A549 (cell line): ENCODE results near the gene GSTM2. TPM values are rescaled to one million over a fixed set of nuclear protein-coding genes. Genes with fewer than 3 reads are reported as not detected.
A peak's percentile ranks its signal among the peaks of the same experiment; 100 is the strongest.

Experiments used
- ATAC-seq, 2 experiments: fragments of 200-7000 bp in 1 of 2; fragments of >200 bp in 1 of 2; cut with Nextera tagmentation in 1 of 2; cut with Tn5 transposase in 1 of 2; 3 replicates each; pipeline versions ENCODE4 v1.8.0 to v1.9.1; 2018 to 2020; ENCODE audit warnings: mild to moderate bottlenecking in 1 of 2, moderate library complexity in 1 of 2
- CTCF ChIA-PET: fragments of 300-600 bp; sonication (Branson Sonifier 250); formaldehyde crosslinking; extraction: SDS; loops from one replicate; lab custom pipeline; 2021; ENCODE audit warnings: antibody characterized with exemption, inconsistent platforms; lab: Yijun Ruan, JAX
- POLR2A ChIA-PET: fragments of 350-600 bp; formaldehyde crosslinking; extraction: SDS; loops from one replicate; lab custom pipeline; 2021; ENCODE audit warnings: antibody characterized with exemption, inconsistent platforms; lab: Yijun Ruan, JAX
- DNase-seq, 2 experiments: peaks; one replicate each; pipeline versions ENCODE4 v3.0.0 to v3.0.0-alpha.2; 2011 to 2016; ENCODE audit warnings: low read depth in 1 of 2, low spot score in 1 of 2
- FAIRE-seq: peaks from 2 replicates; lab custom pipeline; 2011; peaks lifted over from hg19 to GRCh38; lab: Jason Lieb, UNC
- H3K27ac ChIP-seq, 2 experiments: fragments of >200 bp; sonication (Bioruptor Twin); formaldehyde crosslinking; 3 replicates each; pipeline ENCODE4 v1.5.1; 2016 to 2017
- H3K4me1 ChIP-seq: fragments of >200 bp; sonication (Bioruptor Twin); formaldehyde crosslinking; 3 replicates; pipeline ENCODE4 v1.6.1; 2016
- H3K4me2 ChIP-seq: fragments of >200 bp; sonication (Bioruptor Twin); formaldehyde crosslinking; 3 replicates; pipeline ENCODE4 v1.6.1; 2016
- H3K4me3 ChIP-seq: fragments of >200 bp; sonication (Bioruptor Twin); formaldehyde crosslinking; 3 replicates; pipeline ENCODE4 v1.5.1; 2016
- H3K9me3 ChIP-seq: fragments of >200 bp; sonication (Bioruptor Twin); formaldehyde crosslinking; 3 replicates; pipeline ENCODE4 v1.6.1; 2016
- CBX2 ChIP-seq: fragments of 200-600 bp; sonication (generic); IDR thresholded peaks from 2 replicates; pipeline ENCODE4 v1.6.1; 2016; ENCODE audit warnings: low read depth, mild to moderate bottlenecking, borderline replicate concordance
- CEBPB ChIP-seq, 2 experiments: fragments of >200 bp in 1 of 2; sonication (Bioruptor Twin) in 1 of 2; formaldehyde crosslinking in 1 of 2; IDR thresholded peaks; 2 replicates each; pipeline ENCODE4 v1.6.1; 2012 to 2016
- CHD2 ChIP-seq: fragments of 150-350 bp; IDR thresholded peaks from 2 replicates; pipeline ENCODE4 v1.6.1; 2014; ENCODE audit warnings: low read length; ENCODE audit not compliant: partially characterized antibody
- EP300 ChIP-seq, 2 experiments: fragments of >200 bp; sonication (Bioruptor Twin); formaldehyde crosslinking; IDR thresholded peaks; 2 replicates in 1 of 2; 3 replicates in 1 of 2; pipeline ENCODE4 v1.6.1; 2016 to 2017
- ESRRA ChIP-seq: fragments of 150-350 bp; IDR thresholded peaks from 2 replicates; pipeline ENCODE4 v1.6.1; 2014; ENCODE audit warnings: mild to moderate bottlenecking, low read length, borderline replicate concordance
- FOSL2 ChIP-seq, 2 experiments: fragments of 450-650 bp in 1 of 2; fragments of >200 bp in 1 of 2; sonication (Bioruptor Twin) in 1 of 2; formaldehyde crosslinking; IDR thresholded peaks; 2 replicates each; pipeline versions ENCODE4 v1.5.0 to v1.6.1; 2016 to 2020; ENCODE audit warnings: mild to moderate bottlenecking in 1 of 2, moderate library complexity in 1 of 2
- FOXS1 ChIP-seq: fragments of 250-450 bp; sonication (Bioruptor Pico); IDR thresholded peaks from 2 replicates; pipeline ENCODE4 v1.5.0; 2020; ENCODE audit warnings: mild to moderate bottlenecking, moderate library complexity
- GATA3 ChIP-seq: IDR thresholded peaks from 2 replicates; pipeline ENCODE4 v1.6.1; 2012; ENCODE audit warnings: borderline replicate concordance
- HOXB13 ChIP-seq: fragments of 250-450 bp; sonication (Bioruptor Pico); IDR thresholded peaks from 2 replicates; pipeline ENCODE4 v1.5.0; 2020; ENCODE audit warnings: low read depth, mild to moderate bottlenecking, moderate library complexity
- HOXB5 ChIP-seq: fragments of 250-450 bp; sonication (Bioruptor Pico); IDR thresholded peaks from 2 replicates; pipeline ENCODE4 v1.5.0; 2020; ENCODE audit warnings: mild to moderate bottlenecking, moderate library complexity
- MAFK ChIP-seq: fragments of 450-650 bp; IDR thresholded peaks from 2 replicates; pipeline ENCODE4 v1.6.1; 2014; ENCODE audit not compliant: partially characterized antibody
- NFE2L2 ChIP-seq: fragments of 150-350 bp; conservative IDR thresholded peaks from 2 replicates; pipeline ENCODE4 v1.6.1; 2014; ENCODE audit warnings: low read length
- NPAS2 ChIP-seq: fragments of 250-450 bp; sonication (Bioruptor Pico); IDR thresholded peaks from 2 replicates; pipeline ENCODE4 v1.8.0; 2022; ENCODE audit warnings: mild to moderate bottlenecking, moderate library complexity, borderline replicate concordance
- POLR2A ChIP-seq: IDR thresholded peaks from 2 replicates; pipeline ENCODE4 v1.6.1; 2012; ENCODE audit warnings: mild to moderate bottlenecking, low read length
- POLR2AphosphoS2 ChIP-seq: conservative IDR thresholded peaks from 2 replicates; pipeline ENCODE4 v1.6.1; 2012; ENCODE audit warnings: low read length, improper control_type of control experiment, inconsistent platforms
- RARB ChIP-seq: fragments of 250-450 bp; sonication (Bioruptor Pico); IDR thresholded peaks from 2 replicates; pipeline ENCODE4 v1.8.0; 2021; ENCODE audit warnings: mild to moderate bottlenecking, moderate library complexity
- RCOR1 ChIP-seq: fragments of 150-350 bp; IDR thresholded peaks from 2 replicates; pipeline ENCODE4 v1.6.1; 2014; ENCODE audit warnings: antibody characterized with exemption, low read length, low read depth
- ZFP36 ChIP-seq: fragments of 450-650 bp; IDR thresholded peaks from 2 replicates; pipeline ENCODE4 v1.6.1; 2014; ENCODE audit warnings: borderline replicate concordance; ENCODE audit not compliant: partially characterized antibody
- WGBS: methylation state at CpG from one replicate; pipeline ENCODE4 v1.1.6; 2017; ENCODE audit errors: missing lambda C conversion rate; 5-methylcytosine and 5-hydroxymethylcytosine counted together
- polyA plus RNA-seq, 4 experiments: library from polyadenylated mRNA; depleted of rRNA in 3 of 4; stranded (reverse); fragments of >200 nt; fragmentation: RNase III in 1 of 4; extraction: RNeasy Plus Mini Kit Qiagen cat#74134 plus additional on column Dnase treatment in 1 of 4; gene quantifications; 2 replicates in 3 of 4; 3 replicates in 1 of 4; pipeline ENCODE4 v1.2.3, GENCODE V29; 2011 to 2017
- TF ChIP-seq, protein P1 (sequence below): fragments of 250-450 bp; sonication (Bioruptor Pico); IDR thresholded peaks from 2 replicates; pipeline ENCODE4 v1.5.0; 2020; ENCODE audit warnings: low read depth, mild to moderate bottlenecking, moderate library complexity
- TF ChIP-seq, protein P2 (sequence below): fragments of 150-350 bp; IDR thresholded peaks from 2 replicates; pipeline ENCODE4 v1.6.1; 2014; ENCODE audit warnings: low read depth, mild to moderate bottlenecking, low read length
- TF ChIP-seq, protein P3 (sequence below): IDR thresholded peaks from 2 replicates; pipeline ENCODE4 v1.6.1; 2012
- TF ChIP-seq, protein P4 (sequence below): fragments of 450-650 bp; IDR thresholded peaks from 2 replicates; pipeline ENCODE4 v1.6.1; 2014; ENCODE audit warnings: antibody characterized with exemption
- TF ChIP-seq, protein P5 (sequence below): IDR thresholded peaks from 2 replicates; pipeline ENCODE4 v1.6.1; 2012
- TF ChIP-seq, protein P6 (sequence below): IDR thresholded peaks from 2 replicates; pipeline ENCODE4 v1.6.1; 2012; ENCODE audit warnings: low read depth, borderline replicate concordance
- TF ChIP-seq, protein P7 (sequence below): fragments of 200-600 bp; sonication (generic); IDR thresholded peaks from 2 replicates; pipeline ENCODE4 v1.6.1; 2016; ENCODE audit warnings: antibody characterized with exemption, mild to moderate bottlenecking, moderate library complexity

GSTM2 gene
- polyA plus RNA-seq, 2 of the 4 experiments (the other 2 are of a cell fraction) = 4.8 to 6.5 TPM

DNA sequence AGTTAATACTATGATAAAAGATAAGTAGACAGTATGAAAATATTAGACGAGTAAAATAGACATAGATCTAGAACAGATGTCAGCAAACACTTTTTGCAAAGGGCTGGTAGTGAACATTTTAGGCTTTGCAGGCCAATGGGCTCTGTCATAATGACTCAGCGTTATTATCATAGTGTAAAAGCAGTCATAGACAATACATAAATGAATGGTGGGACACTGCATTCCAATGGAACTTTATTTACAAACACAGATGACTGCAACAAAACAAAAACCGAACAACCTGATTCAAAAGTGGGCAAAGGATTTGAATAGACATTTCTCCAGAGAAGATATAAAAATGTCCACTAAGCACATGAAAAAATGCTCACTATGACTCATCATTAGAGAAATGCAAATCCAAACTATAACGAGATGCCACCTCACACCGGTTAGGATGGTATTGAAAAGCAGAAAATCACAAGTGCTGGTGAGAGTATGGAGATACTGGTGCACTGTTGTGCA lies 51.5 kb downstream of the GSTM2 start:
- H3K4me2 ChIP-seq = 0 out of 3 replicates have a peak overlapping the region, but pooled peaks have one; percentile 14
- peak overlapping the region; percentile 63 to 85 for H3K27ac ChIP-seq
- POLR2A ChIA-PET = no interaction called here
- no peaks in the 10 kb centered on the region for H3K9me3 ChIP-seq
- H3K4me1 ChIP-seq = peaks cover 14% of the 10 kb centered on the region; the same call in 2 of the 3 replicates
- CTCF ChIA-PET = interaction anchor here (1.0 to 1.2 kb wide), 2 partner anchors 31 to 173 kb away, joined by 3 read pairs; no protein-coding TSS in a partner anchor
- DNase-seq (peak in 1 of 2 experiments; percentile 24), FAIRE-seq (no peak), ATAC-seq (peak in 1 of 2 experiments; percentile 35; a peak in 2 of 6 replicates)
- TF ChIP-seq MAFK = peak; percentile 97
- TF ChIP-seq NFE2L2 = peak; percentile 96
- TF ChIP-seq FOXS1 (CRISPR knock-in tag) = peak; percentile 62
- TF ChIP-seq GATA3 = no peak
- TF ChIP-seq RCOR1 = no peak
- no peak for TF ChIP-seq FOSL2 (IDR thresholded peaks at IDR 0.05)
- peak; percentile 75 for TF ChIP-seq FOSL2 (CRISPR knock-in tag; IDR thresholded peaks at IDR 0.05)
- TF ChIP-seq, protein P1, sequence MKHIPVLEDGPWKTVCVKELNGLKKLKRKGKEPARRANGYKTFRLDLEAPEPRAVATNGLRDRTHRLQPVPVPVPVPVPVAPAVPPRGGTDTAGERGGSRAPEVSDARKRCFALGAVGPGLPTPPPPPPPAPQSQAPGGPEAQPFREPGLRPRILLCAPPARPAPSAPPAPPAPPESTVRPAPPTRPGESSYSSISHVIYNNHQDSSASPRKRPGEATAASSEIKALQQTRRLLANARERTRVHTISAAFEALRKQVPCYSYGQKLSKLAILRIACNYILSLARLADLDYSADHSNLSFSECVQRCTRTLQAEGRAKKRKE = 0 out of 2 replicates have a peak, but pooled peaks have one; percentile 40
- 46% methylated on average over 5 of the region's 5 CpGs for WGBS
- no peak overlapping the region for H3K4me3 ChIP-seq

DNA sequence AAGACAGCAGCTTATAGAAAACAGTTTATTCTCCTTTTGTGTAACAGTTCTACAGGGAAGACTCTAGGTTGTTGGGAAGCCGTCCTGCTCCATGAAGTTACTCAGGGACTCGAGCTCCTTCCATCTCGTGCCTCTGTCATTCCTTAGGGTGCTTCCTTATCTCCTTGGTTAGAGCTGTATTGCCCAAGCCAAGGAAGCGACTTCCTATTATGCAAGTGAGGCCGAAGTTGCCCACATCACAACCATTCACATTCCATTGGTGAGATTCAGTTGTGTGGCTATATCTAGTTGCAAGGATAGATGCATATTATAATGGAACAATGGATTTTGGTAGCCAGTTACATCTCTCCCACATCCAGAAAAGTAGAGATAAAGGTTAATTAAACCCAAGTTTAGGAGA lies 53.2 kb downstream of the GSTM2 start:
- TF ChIP-seq POLR2A (no peak), POLR2AphosphoS2 (no peak), FOXS1 (CRISPR knock-in tag) (no peak), ZFP36 (no peak), RARB (no peak), CBX2 (no peak), HOXB13 (CRISPR knock-in tag) (no peak), CHD2 (no peak), HOXB5 (CRISPR knock-in tag) (no peak)
- TF ChIP-seq, protein P2, sequence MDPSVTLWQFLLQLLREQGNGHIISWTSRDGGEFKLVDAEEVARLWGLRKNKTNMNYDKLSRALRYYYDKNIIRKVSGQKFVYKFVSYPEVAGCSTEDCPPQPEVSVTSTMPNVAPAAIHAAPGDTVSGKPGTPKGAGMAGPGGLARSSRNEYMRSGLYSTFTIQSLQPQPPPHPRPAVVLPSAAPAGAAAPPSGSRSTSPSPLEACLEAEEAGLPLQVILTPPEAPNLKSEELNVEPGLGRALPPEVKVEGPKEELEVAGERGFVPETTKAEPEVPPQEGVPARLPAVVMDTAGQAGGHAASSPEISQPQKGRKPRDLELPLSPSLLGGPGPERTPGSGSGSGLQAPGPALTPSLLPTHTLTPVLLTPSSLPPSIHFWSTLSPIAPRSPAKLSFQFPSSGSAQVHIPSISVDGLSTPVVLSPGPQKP = no peak
- TF ChIP-seq, protein P3, sequence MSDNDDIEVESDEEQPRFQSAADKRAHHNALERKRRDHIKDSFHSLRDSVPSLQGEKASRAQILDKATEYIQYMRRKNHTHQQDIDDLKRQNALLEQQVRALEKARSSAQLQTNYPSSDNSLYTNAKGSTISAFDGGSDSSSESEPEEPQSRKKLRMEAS = no peak
- TF ChIP-seq, protein P4, sequence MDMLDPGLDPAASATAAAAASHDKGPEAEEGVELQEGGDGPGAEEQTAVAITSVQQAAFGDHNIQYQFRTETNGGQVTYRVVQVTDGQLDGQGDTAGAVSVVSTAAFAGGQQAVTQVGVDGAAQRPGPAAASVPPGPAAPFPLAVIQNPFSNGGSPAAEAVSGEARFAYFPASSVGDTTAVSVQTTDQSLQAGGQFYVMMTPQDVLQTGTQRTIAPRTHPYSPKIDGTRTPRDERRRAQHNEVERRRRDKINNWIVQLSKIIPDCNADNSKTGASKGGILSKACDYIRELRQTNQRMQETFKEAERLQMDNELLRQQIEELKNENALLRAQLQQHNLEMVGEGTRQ = no peak
- TF ChIP-seq, all 56 proteins: peak for 0
- H3K4me1 ChIP-seq = peaks cover 14% of the 10 kb centered on the region; the same call in 2 of the 3 replicates
- H3K4me2 ChIP-seq = no peak overlapping the region
- FAIRE-seq (no peak), ATAC-seq (no peak), DNase-seq (no peak)
- no peak overlapping the region for H3K4me3 ChIP-seq
- H3K27ac ChIP-seq = peak overlapping the region in 1 of 2 experiments; percentile 46; a peak in 1 of 6 replicates
- ChIA-PET CTCF (interaction anchor here (1.0 to 1.5 kb wide), 3 partner anchors 13 to 71 kb away, joined by 3 to 5 read pairs (median 3); no protein-coding TSS in a partner anchor), POLR2A (no interaction called here)
- no peaks in the 10 kb centered on the region for H3K9me3 ChIP-seq
- 89% methylated on average over 5 of the region's 5 CpGs for WGBS

DNA sequence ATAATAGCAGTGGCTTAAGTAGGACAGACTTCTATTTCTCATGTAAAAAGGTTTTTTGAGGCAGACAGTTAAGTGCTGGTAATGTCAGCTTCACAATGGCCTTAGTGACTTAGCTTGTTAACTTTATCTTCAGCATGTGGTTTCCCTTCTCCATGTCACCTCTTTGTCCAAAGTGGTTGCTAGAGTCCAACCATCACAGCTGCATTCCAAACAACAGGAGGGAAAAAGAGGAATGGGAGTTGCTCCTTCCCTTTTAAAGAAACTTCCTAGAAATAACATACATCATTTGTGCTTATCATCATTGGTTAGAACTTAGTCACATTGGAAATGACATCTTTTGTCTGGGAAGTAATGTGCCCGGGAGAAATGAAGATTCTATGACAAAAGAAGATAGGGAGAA lies 54.1 kb downstream of the GSTM2 start:
- no peak overlapping the region for H3K27ac ChIP-seq
- ChIA-PET POLR2A (no interaction called here), CTCF (interaction anchor here (1.3 kb wide), 1 partner anchor 72 kb away, joined by 3 read pairs; no protein-coding TSS in a partner anchor)
- WGBS = 86% methylated on average over 1 of the region's 1 CpG
- H3K4me3 ChIP-seq = no peak overlapping the region
- H3K4me1 ChIP-seq = peaks cover 14% of the 10 kb centered on the region; the same call in 2 of the 3 replicates
- FAIRE-seq (no peak), DNase-seq (no peak), ATAC-seq (no peak)
- no peak overlapping the region for H3K4me2 ChIP-seq
- H3K9me3 ChIP-seq = no peaks in the 10 kb centered on the region
- TF ChIP-seq, protein P5, sequence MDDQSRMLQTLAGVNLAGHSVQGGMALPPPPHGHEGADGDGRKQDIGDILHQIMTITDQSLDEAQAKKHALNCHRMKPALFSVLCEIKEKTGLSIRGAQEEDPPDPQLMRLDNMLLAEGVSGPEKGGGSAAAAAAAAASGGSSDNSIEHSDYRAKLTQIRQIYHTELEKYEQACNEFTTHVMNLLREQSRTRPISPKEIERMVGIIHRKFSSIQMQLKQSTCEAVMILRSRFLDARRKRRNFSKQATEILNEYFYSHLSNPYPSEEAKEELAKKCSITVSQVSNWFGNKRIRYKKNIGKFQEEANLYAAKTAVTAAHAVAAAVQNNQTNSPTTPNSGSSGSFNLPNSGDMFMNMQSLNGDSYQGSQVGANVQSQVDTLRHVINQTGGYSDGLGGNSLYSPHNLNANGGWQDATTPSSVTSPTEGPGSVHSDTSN = no peak
- TF ChIP-seq NPAS2 = no peak
- TF ChIP-seq ESRRA = no peak
- TF ChIP-seq EP300 (IDR thresholded peaks at IDR 0.05) = no peak
- TF ChIP-seq FOSL2 (IDR thresholded peaks at IDR 0.05) = no peak
- no peak for TF ChIP-seq FOSL2 (CRISPR knock-in tag; IDR thresholded peaks at IDR 0.05)
- TF ChIP-seq CEBPB (IDR thresholded peaks at IDR 0.05) = no peak
- no peak for TF ChIP-seq HOXB13 (CRISPR knock-in tag)
- TF ChIP-seq, protein P6, sequence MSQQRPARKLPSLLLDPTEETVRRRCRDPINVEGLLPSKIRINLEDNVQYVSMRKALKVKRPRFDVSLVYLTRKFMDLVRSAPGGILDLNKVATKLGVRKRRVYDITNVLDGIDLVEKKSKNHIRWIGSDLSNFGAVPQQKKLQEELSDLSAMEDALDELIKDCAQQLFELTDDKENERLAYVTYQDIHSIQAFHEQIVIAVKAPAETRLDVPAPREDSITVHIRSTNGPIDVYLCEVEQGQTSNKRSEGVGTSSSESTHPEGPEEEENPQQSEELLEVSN = no peak
- TF ChIP-seq, protein P7, sequence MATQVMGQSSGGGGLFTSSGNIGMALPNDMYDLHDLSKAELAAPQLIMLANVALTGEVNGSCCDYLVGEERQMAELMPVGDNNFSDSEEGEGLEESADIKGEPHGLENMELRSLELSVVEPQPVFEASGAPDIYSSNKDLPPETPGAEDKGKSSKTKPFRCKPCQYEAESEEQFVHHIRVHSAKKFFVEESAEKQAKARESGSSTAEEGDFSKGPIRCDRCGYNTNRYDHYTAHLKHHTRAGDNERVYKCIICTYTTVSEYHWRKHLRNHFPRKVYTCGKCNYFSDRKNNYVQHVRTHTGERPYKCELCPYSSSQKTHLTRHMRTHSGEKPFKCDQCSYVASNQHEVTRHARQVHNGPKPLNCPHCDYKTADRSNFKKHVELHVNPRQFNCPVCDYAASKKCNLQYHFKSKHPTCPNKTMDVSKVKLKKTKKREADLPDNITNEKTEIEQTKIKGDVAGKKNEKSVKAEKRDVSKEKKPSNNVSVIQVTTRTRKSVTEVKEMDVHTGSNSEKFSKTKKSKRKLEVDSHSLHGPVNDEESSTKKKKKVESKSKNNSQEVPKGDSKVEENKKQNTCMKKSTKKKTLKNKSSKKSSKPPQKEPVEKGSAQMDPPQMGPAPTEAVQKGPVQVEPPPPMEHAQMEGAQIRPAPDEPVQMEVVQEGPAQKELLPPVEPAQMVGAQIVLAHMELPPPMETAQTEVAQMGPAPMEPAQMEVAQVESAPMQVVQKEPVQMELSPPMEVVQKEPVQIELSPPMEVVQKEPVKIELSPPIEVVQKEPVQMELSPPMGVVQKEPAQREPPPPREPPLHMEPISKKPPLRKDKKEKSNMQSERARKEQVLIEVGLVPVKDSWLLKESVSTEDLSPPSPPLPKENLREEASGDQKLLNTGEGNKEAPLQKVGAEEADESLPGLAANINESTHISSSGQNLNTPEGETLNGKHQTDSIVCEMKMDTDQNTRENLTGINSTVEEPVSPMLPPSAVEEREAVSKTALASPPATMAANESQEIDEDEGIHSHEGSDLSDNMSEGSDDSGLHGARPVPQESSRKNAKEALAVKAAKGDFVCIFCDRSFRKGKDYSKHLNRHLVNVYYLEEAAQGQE = no peak
- no peak for TF ChIP-seq FOXS1 (CRISPR knock-in tag)
